CD4-positive, alpha-beta T cell treated with Interleukin-17A for 1 hour (primary cell): Measurements from ENCODE around the gene RBFOX2.
"Not testable (repeated sequence)": the region's sequence is repeated elsewhere in the genome, so short reads cannot be mapped to it uniquely, and the experiment has no call there.

ENCODE experiments used
- DNase-seq: peaks from one replicate; pipeline ENCODE4 v3.0.0-alpha.2; 2020

The RBFOX2 gene

GRCh38 chr22:35727436-35727835 is 301.2 kb downstream of the RBFOX2 start:
- no peak for DNase-seq

- no peak for DNase-seq
Measured at GRCh38 chr22:35726933-35727332, 301.7 kb downstream of the RBFOX2 start.

GRCh38 chr22:35726398-35726797 is 302.2 kb downstream of the RBFOX2 start:
- DNase-seq, result no peak

- no peak for DNase-seq
Measured at GRCh38 chr22:35725521-35725920, 303.1 kb downstream of the RBFOX2 start.

GRCh38 chr22:35721960-35722359 is 306.7 kb downstream of the RBFOX2 start:
- no peak for DNase-seq

GRCh38 chr22:35719212-35719875 is 309.3 kb downstream of the RBFOX2 start:
- DNase-seq, result no peak

- no peak for DNase-seq
Measured at GRCh38 chr22:35717572-35717971, 311.1 kb downstream of the RBFOX2 start, which contains the start of gene APOL5. Gene APOL5, plus strand, starts transcription at chr22:35717872. Its CDS starts 0 bp downstream, at chr22:35717872.

- DNase-seq, result no peak
Measured at GRCh38 chr22:35712672-35713071, 316.0 kb downstream of the RBFOX2 start.

- DNase-seq, result no peak
Measured at GRCh38 chr22:35711336-35711735, 317.3 kb downstream of the RBFOX2 start.

- DNase-seq, result no peak
Measured at GRCh38 chr22:35708917-35709316, 319.7 kb downstream of the RBFOX2 start.

GRCh38 chr22:35708453-35708852 is 320.2 kb downstream of the RBFOX2 start:
- DNase-seq, result no peak

- no peak for DNase-seq
Measured at GRCh38 chr22:35705141-35705540, 323.5 kb downstream of the RBFOX2 start.

GRCh38 chr22:35703861-35704584 is 324.6 kb downstream of the RBFOX2 start:
- DNase-seq, result no peak

GRCh38 chr22:35699852-35700251 is 328.8 kb downstream of the RBFOX2 start:
- DNase-seq, result not testable (repeated sequence)

- DNase-seq, result no peak
Measured at GRCh38 chr22:35697142-35697541, 331.5 kb downstream of the RBFOX2 start.

- no peak for DNase-seq
Measured at GRCh38 chr22:35695202-35695601, 333.4 kb downstream of the RBFOX2 start.

- no peak for DNase-seq
Measured at GRCh38 chr22:35690001-35690400, 338.6 kb downstream of the RBFOX2 start.

- DNase-seq, result no peak
Measured at GRCh38 chr22:35688913-35689675, 339.5 kb downstream of the RBFOX2 start.
